Muscle of leg (tissue), 11 donors: ENCODE data around the gene SLC7A8. TPM values are rescaled to one million over a fixed set of nuclear protein-coding genes. Genes with fewer than 3 reads are reported as not detected.

ENCODE experiments used
- DNase-seq: peaks from one replicate; pipeline ENCODE4 v3.0.0; 2013
- H3K27ac ChIP-seq: one replicate; pipeline ENCODE4 v1.5.1; 2013; ENCODE audit warnings: mild to moderate bottlenecking, low read length, control low read depth
- H3K27me3 ChIP-seq: one replicate; pipeline ENCODE4 v1.6.1; 2013; ENCODE audit warnings: low read length; ENCODE audit not compliant: control insufficient read depth, insufficient read depth
- H3K36me3 ChIP-seq: one replicate; pipeline ENCODE4 v1.6.1; 2013; ENCODE audit warnings: low read length; ENCODE audit not compliant: control insufficient read depth, insufficient read depth
- H3K4me1 ChIP-seq: one replicate; pipeline ENCODE4 v1.6.1; 2013; ENCODE audit warnings: low read length; ENCODE audit not compliant: control insufficient read depth, insufficient read depth
- H3K4me3 ChIP-seq: one replicate; pipeline ENCODE4 v1.5.1; 2013; ENCODE audit warnings: low read length, control low read depth
- H3K9me3 ChIP-seq: replicated peaks from 2 replicates; pipeline ENCODE4 v1.6.1; 2013; ENCODE audit warnings: low read depth, low read length; ENCODE audit not compliant: control insufficient read depth
- WGBS: methylation state at CpG from one replicate; pipeline ENCODE4 v1.1.5; 2013; ENCODE audit warnings: missing lambda C conversion rate; ENCODE audit not compliant: insufficient coverage; 5-methylcytosine and 5-hydroxymethylcytosine counted together
- polyA plus RNA-seq, 8 donors: library from polyadenylated mRNA; unstranded; fragments of 120-200 nt; gene quantifications; one replicate each; pipeline versions ENCODE4 v1.2.1 to v1.2.3, GENCODE V29; 2013; ENCODE audit warnings: inconsistent platforms in 1 of 8, low replicate concordance in 1 of 8; ENCODE audit not compliant: insufficient read length in 8 of 8, insufficient read depth in 1 of 8
- total RNA-seq: library from RNA; stranded (reverse); fragments of 120-200 nt; gene quantifications from one replicate; pipeline ENCODE4 v1.2.4, GENCODE V29; 2013

SLC7A8 gene
- total and polyA plus RNA-seq, 9 donors, result 2.6 to 10.6 (median 4.6) TPM

DNA sequence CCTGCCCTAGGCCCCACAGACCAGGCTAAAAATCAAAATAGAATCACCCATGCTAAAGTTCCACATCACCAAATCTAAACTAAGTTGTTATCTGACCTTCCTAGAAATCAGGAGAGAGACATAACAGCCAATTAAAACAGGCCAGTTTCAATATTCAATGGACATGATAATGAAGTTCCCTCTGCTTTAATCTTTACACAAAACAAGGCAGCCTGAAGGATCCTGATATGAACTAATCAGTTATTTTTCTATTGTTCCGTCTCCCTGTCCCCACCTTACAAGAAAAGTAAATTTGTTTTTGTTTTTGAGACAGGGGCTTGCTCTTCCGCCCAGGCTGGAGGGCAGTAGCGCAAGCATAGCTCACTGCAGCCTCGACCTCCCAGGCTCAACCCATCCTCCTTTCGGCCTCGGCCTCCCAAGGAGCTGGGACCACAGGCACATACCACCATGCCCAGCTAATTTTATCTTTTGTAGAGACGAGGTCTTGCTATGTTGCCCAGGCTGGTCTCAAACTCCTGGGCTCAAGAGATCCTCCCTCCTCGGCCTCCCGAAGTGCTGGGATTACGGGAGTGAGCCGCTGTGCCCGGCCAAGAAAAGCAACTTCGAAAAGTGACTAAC is 59.0 kb downstream of the SLC7A8 start:
- DNase-seq, result no peak
- peaks cover 13% of the 10 kb centered on the region for H3K4me1 ChIP-seq
- H3K4me3 ChIP-seq, result no peak overlapping the region
- WGBS, result 96% methylated on average over 9 of the region's 13 CpGs
- no peaks in the 10 kb centered on the region for H3K36me3 ChIP-seq
- H3K27me3 ChIP-seq, result no peaks in the 10 kb centered on the region
- no peaks in the 10 kb centered on the region for H3K9me3 ChIP-seq
- no peak overlapping the region for H3K27ac ChIP-seq

- Histone ChIP-seq H3K36me3 (no peaks in the 10 kb centered on the region), H3K4me3 (no peak overlapping the region), H3K4me1 (peaks cover 13% of the 10 kb centered on the region), H3K9me3 (no peaks in the 10 kb centered on the region), H3K27ac (no peak overlapping the region), H3K27me3 (no peaks in the 10 kb centered on the region)
- DNase-seq, result peak; percentile 32
- WGBS, result 66% methylated on average over 6 of the region's 8 CpGs
Measured at GRCh38 chr14:23123419-23123818, 60.0 kb downstream of the SLC7A8 start.

GRCh38 chr14:23122086-23122485 is 61.4 kb downstream of the SLC7A8 start:
- H3K27ac ChIP-seq, result no peak overlapping the region
- H3K9me3 ChIP-seq, result no peaks in the 10 kb centered on the region
- DNase-seq, result no peak
- 81% methylated on average over 4 of the region's 6 CpGs for WGBS
- no peaks in the 10 kb centered on the region for H3K27me3 ChIP-seq
- no peaks in the 10 kb centered on the region for H3K36me3 ChIP-seq
- no peak overlapping the region for H3K4me3 ChIP-seq
- peaks cover 13% of the 10 kb centered on the region for H3K4me1 ChIP-seq

DNA sequence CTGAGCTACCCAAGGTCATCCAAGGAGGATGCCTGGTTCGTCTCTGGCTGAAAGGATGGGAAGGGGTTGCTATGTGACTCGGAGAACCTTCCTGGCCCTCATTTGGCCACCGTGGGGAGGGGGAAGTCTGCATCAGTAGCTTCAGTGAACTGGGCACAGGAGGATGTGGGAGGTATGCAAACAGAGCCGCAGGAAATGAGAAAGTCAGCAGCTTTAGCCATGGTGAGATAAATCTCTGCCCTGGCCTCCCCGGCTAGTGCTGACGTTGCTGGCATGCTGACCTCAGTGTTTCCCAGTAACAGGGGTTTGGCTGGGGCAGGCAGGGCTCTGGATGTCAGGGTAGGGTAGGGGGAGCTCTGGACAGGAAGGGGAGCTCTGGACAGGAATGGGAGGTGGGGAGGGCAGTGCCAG is 62.1 kb downstream of the SLC7A8 start:
- WGBS, result 46% methylated on average over 6 of the region's 6 CpGs
- Histone ChIP-seq H3K27me3 (no peaks in the 10 kb centered on the region), H3K4me3 (no peak overlapping the region), H3K9me3 (no peaks in the 10 kb centered on the region), H3K4me1 (peaks cover 13% of the 10 kb centered on the region), H3K27ac (peak overlapping the region; percentile 35), H3K36me3 (no peaks in the 10 kb centered on the region)
- peak; percentile 44 for DNase-seq

GRCh38 chr14:23120541-23121251 is 62.8 kb downstream of the SLC7A8 start:
- peaks cover 13% of the 10 kb centered on the region for H3K4me1 ChIP-seq
- 0% methylated on average over 1 of the region's 9 CpGs for WGBS
- H3K9me3 ChIP-seq, result no peaks in the 10 kb centered on the region
- H3K4me3 ChIP-seq, result no peak overlapping the region
- no peaks in the 10 kb centered on the region for H3K36me3 ChIP-seq
- H3K27ac ChIP-seq, result peak overlapping the region; percentile 35
- no peaks in the 10 kb centered on the region for H3K27me3 ChIP-seq
- peak; percentile 92 for DNase-seq

DNA sequence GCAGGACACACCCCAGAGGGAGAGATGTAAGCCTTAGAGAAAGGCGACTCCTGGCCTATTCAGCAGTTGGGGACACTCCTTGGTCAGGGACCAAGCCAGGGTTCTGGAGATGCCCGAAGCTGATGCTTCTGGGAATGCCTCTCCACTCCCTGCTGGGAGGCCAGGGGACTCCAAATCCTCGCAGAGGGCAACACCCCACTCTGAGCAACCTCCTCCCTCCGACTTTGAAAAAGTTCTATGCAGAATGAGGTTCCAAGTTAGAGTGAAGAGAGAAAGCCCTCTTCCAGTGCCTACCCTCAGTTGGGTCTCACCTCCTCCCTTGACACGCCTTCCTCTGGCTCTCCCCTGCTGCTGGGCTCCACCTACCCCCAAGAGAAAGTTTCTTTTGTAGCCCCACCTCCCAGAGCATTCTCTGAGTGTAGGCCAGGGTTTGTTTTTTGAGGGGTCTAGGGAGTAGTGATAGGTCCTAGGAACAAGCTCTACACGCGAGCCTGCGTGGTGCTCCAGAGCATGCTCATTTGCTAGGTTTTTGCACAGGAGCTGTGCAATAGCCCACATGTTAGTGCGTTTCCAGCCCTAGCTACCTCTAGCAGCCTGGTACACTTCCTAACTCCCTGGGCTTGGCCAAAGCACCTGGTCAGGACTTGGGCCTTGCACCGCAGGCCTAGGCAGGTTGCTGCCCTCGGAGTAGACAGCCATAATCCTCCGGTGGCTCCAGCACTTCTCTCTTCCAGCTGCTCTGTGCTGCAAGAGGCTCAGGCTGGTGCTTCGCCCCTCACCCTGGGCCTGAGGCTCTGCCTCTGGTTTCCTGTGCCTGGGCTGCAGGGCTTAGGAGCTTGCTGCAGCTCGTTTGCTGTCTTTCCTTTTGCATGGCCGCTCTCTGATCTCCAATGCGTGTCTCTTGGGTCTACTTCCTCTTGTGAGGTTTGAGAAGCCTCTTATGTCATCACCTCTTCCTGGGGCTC is 63.8 kb downstream of the SLC7A8 start:
- Histone ChIP-seq H3K4me1 (peaks cover 13% of the 10 kb centered on the region), H3K4me3 (no peak overlapping the region), H3K36me3 (no peaks in the 10 kb centered on the region), H3K27ac (no peak overlapping the region), H3K27me3 (no peaks in the 10 kb centered on the region), H3K9me3 (no peaks in the 10 kb centered on the region)
- peak; percentile 44 for DNase-seq
- 54% methylated on average over 9 of the region's 16 CpGs for whole genome bisulfite sequencing

DNA sequence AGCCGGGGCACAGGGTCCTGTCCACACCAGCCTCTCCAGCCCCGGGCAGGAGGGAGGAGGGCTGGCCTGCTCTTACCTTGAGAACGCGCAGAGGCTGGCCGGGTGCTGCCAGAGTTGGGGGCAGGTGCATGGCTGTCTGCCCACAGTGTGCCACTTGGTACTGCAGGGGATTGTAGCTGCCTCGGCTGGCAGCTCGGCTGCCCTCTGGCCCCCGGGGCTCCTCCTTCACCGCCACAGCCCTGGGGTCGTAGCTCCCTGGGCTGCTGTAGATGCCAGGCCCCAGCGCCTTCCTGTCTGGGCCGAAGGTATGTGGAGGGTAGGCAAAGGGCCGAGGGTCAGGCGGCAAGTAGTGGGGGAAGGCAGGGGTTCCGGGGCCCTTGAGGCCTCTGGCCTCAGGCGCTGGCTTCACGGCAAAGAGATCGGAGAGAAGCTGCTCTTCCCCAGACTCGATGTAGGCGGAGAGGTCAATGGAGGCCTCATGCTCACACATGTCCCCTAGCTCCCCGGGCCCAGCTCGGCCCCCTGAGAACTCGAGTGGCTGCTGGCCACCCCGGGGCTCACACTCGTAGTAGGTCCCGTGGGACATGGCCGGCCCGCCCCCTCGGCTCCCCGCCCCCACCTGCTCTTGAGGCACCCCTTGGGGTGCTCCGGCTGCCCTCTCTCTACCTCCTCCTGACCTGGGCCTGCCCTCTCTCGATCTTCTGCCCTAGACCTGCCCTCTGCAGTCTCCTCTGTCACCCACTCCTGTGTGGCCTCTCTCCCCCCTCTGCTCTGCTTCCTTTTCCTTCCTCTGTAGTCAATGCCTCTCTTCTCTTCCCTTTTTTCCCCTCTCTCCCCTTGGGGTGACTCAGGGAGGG is 64.7 kb downstream of the SLC7A8 start, which contains the start of gene CEBPE:
TSS of gene CEBPE (minus strand) at position 750 of the 857 bp plus-strand sequence. CDS start at position 586, 164 bp downstream.
- no peak within 1 kb of the TSS for H3K27ac ChIP-seq
- no peak for DNase-seq
- H3K36me3 ChIP-seq, result no peaks in the 10 kb centered on the region
- WGBS, result 71% methylated on average over 28 of the region's 32 CpGs
- peaks cover 3% of the 10 kb centered on the region for H3K27me3 ChIP-seq
- peaks cover 15% of the 10 kb centered on the region for H3K4me1 ChIP-seq
- no peak within 1 kb of the TSS for H3K4me3 ChIP-seq
- no peaks in the 10 kb centered on the region for H3K9me3 ChIP-seq

DNA sequence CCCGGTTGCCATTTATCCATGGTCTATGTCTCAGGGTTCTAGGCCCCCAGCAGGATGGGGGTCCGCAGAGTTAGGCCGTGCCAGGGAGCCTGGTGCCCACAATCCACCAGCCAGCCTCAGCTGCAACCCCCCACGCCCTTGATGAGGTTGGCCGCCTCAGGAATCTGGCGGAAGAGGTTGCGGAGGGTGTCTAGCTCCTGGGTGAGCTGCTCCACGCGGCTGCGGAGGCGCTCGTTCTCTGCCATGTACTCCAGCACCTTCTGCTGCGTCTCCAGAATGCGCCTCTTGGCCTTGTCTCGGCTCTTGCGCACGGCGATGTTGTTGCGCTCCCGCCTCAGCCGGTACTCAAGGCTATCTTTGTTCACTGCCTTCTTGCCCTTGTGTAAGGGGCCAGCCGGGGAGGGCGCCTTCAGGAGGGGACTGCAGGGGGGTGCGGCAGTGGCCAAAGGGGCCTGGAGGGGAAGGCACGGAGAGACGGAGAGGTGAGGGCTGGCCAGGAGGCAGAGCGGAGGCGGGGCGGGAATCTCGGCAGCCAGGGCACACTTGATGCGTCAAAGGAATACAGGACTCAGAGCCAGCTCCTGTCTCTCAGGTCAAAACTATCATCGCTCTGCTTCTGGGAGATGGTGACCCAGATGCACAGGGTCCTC is 66.0 kb downstream of the SLC7A8 start:
- peaks cover 6% of the 10 kb centered on the region for H3K27me3 ChIP-seq
- no peak overlapping the region for H3K27ac ChIP-seq
- DNase-seq, result no peak
- H3K4me1 ChIP-seq, result peaks cover 19% of the 10 kb centered on the region
- H3K36me3 ChIP-seq, result no peaks in the 10 kb centered on the region
- H3K9me3 ChIP-seq, result no peaks in the 10 kb centered on the region
- 80% methylated on average over 30 of the region's 32 CpGs for WGBS
- H3K4me3 ChIP-seq, result no peak overlapping the region

- no CpG with 5 or more reads among the region's 5 CpGs for WGBS
- Histone ChIP-seq H3K4me1 (peaks cover 17% of the 10 kb centered on the region), H3K9me3 (no peaks in the 10 kb centered on the region), H3K4me3 (no peak overlapping the region), H3K27ac (no peak overlapping the region), H3K36me3 (no peaks in the 10 kb centered on the region), H3K27me3 (peaks cover 9% of the 10 kb centered on the region)
- no peak for DNase-seq
Measured at GRCh38 chr14:23115918-23116317, 67.5 kb downstream of the SLC7A8 start.
